ENCODE measurements around the gene PROCR.
"Not testable (repeated sequence)": the region's sequence is repeated elsewhere in the genome, so short reads cannot be mapped to it uniquely, and the experiment has no call there.

PROCR gene

GRCh38 chr20:35165221-35166185 is 6.4 kb upstream of the PROCR start:
- no peak for DNase-seq

GRCh38 chr20:35166242-35166830 is 5.5 kb upstream of the PROCR start:
- DNase-seq, result no peak

- no peak for DNase-seq
Observed at GRCh38 chr20:35167787-35168186, 4.1 kb upstream of the PROCR start.

DNA sequence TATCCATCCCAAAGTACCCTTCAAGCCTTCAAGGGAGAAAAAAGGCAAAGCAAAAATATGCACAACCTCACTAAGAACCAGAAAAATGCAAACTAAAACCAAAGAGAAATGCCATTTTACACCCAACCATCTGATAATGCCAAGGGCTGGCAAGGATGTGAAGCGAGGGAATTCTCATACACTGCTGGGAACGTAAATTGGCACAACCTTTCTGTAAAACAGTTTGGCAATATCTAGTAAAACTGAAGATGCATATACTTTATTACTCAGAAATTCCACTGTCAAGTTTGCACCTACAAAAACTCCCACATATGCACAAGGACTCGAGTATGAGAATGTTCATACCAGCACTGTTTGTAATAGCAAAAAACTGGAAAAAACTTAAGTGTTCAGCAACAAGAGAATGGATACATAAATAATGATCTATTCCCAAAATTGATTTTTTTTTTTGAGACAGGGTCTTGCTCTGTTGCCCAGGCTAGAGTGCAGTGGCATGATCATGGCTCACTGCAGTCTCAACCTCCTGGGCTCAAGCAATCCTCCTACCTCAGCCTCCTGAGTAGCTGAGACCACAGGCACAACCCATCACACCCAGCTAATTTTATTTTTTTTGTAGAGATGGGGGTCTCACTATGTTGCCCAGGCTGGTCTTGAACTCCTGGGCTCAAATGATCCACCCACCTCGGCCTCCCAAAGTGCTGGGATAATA is 3.0 kb upstream of the PROCR start:
- not testable (repeated sequence) for DNase-seq

GRCh38 chr20:35171438-35171752 is 477 bp upstream of the PROCR start:
- DNase-seq, result no peak

DNA sequence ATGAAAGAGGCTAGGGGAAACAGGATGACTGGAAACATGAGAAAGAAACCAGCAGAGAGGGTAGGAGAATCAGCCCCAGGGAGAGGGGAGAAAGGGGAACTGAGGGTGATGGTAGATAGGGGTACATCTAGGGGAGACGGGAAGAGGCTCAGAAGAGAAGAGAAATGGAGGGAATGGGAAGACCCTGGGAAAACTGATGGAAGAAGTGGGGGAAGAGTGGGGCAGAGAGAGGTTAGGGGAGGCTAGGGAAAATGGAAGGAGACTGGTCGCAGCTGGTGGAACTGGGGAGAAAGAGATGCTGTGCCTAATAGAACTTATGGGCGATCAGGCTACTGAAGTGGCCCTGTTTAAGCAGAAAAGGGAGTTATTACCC is 548 bp downstream of the PROCR start:
- DNase-seq, result no peak

GRCh38 chr20:35173576-35174192 is 1.8 kb downstream of the PROCR start:
- DNase-seq, result no peak

- no peak for DNase-seq
Observed at GRCh38 chr20:35174458-35175216, 2.8 kb downstream of the PROCR start.

DNA sequence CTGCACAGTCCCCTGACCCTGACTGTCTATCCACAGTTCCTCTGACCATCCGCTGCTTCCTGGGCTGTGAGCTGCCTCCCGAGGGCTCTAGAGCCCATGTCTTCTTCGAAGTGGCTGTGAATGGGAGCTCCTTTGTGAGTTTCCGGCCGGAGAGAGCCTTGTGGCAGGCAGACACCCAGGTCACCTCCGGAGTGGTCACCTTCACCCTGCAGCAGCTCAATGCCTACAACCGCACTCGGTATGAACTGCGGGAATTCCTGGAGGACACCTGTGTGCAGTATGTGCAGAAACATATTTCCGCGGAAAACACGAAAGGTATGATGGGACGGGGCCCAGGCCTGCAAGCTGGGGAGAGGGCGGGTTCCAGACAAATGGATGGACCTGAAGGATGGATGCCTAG is 4.3 kb downstream of the PROCR start:
- DNase-seq, result no peak

GRCh38 chr20:35179292-35180212 is 7.7 kb downstream of the PROCR start:
- no peak for DNase-seq

GRCh38 chr20:35180266-35180665 is 8.4 kb downstream of the PROCR start:
- DNase-seq, result no peak

DNA sequence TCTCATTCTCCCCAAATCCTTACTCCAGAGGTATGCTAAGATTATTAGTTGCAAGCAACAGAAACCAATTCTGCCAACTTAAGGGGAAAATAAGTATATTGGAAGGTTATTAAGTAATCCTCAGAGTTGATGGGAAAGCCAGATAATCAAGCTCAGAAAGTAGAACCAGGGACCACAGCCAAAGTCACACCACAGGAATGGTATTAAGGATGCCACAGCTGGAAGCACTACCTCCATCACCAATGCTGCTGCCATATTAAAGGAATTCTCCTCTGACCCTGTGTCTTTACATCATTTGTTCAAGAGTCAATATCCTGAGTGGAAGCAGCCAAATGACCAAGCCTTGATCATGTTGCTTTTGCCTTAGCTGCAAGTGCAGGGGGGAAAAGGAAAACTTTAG is 9.9 kb downstream of the PROCR start:
- DNase-seq, result no peak

- not testable (repeated sequence) for DNase-seq
Observed at GRCh38 chr20:35186691-35187289, 14.9 kb downstream of the PROCR start.

DNA sequence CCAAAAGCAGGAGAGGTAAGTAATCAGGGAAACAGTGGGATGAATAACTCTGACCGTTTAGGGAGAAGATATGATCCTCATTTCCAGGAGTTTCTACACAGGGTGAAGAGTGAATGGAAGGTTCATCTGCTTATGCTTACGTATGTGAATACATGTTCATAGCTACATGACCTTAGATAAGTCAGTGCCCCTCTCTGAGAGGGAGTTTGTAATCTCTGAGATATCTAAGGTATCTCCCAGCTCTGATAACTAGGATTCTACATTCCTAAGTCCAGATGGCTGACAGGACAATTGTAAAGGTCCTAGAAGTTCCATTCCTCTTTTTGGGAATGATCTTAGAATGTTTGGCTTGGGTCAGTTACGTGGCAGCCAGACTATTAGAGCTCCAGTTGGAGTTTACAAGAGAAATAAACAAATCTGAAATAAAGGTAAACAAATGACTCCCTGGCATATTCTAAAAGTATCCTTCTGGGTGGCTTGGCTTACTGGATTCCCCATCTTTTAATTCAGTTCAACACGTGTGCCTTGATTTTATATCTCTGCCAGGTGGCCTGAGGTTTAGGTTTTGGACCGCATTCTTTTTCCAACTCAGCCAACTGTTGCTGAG is 15.8 kb downstream of the PROCR start:
- no peak for DNase-seq

DNA sequence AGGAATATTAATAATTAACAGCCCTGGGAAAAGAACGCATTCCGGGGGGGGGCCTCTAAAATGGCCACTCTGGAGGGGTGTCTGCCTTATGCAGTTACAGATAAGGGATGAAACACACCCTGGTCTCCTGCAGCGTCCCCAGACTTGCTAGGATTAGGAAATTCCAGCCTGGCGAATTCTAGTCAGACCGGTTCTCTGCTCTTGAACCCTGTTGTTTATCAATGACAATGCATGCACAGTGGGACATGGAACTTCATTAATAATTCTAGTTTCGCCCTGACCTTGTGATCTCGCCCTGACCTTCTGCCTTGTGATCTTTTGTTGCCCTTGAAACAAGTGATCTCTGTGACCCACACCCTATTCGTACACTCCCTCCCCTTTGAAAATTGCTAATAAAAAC is 17.4 kb downstream of the PROCR start:
- DNase-seq, result not testable (repeated sequence)

DNA sequence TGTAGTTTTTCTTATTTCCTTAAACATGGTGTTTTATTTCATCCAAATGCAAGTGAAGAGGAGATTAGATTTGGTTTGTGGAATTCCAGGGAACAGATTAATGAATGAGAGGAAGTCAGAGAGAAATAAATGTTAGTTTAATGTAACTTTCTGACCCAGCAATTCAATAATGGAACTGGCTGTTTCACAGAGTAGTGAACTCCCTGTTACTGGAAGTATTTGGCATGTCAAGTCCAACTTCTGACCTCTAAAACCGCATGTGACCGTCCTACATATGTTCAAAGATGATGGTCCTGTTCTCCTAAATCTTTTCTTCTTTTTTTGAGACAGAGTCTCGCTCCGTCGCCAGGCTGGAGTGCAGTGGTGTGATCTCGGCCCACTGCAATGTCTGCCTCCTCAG is 18.7 kb downstream of the PROCR start:
- DNase-seq, result no peak

GRCh38 chr20:35191419-35192117 is 19.7 kb downstream of the PROCR start:
- no peak for DNase-seq

GRCh38 chr20:35192118-35192872 is 20.4 kb downstream of the PROCR start:
- DNase-seq, result no peak
